Activated CD4-positive, alpha-beta T cell treated with anti-CD3 and anti-CD28 coated beads, Interleukin-2, amount 50 U/mL, for 16 hours (primary cell): ENCODE results near the gene TAF1A.
"Not testable (repeated sequence)": the region's sequence is repeated elsewhere in the genome, so short reads cannot be mapped to it uniquely, and the experiment has no call there.

Experiments
- DNase-seq: peaks from one replicate; pipeline ENCODE4 v3.0.0-alpha.2; 2020

The TAF1A gene

GRCh38 chr1:222589462-222590302 lies at the start of gene TAF1A:
TAF1A (minus strand) TSS chr1:222589933.
- peak; percentile 88 for DNase-seq

GRCh38 chr1:222634180-222635013 lies 44.7 kb upstream of the TAF1A start:
- peak; percentile 83 for DNase-seq

- DNase-seq, result no peak
Observed at GRCh38 chr1:222632749-222633148, 43.0 kb upstream of the TAF1A start.

GRCh38 chr1:222631611-222632208 lies 42.0 kb upstream of the TAF1A start:
- DNase-seq, result no peak

GRCh38 chr1:222629921-222630535 lies 40.3 kb upstream of the TAF1A start:
- no peak for DNase-seq

GRCh38 chr1:222627232-222627631 lies 37.5 kb upstream of the TAF1A start:
- no peak for DNase-seq

GRCh38 chr1:222624214-222624613 lies 34.5 kb upstream of the TAF1A start:
- no peak for DNase-seq

- DNase-seq, result no peak
Observed at GRCh38 chr1:222623458-222623857, 33.7 kb upstream of the TAF1A start.

GRCh38 chr1:222622765-222623164 lies 33.0 kb upstream of the TAF1A start:
- DNase-seq, result no peak

GRCh38 chr1:222620566-222620965 lies 30.8 kb upstream of the TAF1A start:
- no peak for DNase-seq

GRCh38 chr1:222618880-222619596 lies 29.3 kb upstream of the TAF1A start:
- DNase-seq, result no peak

GRCh38 chr1:222618001-222618879 lies 28.5 kb upstream of the TAF1A start, which contains the start of gene MIA3:
MIA3 (plus strand) TSS chr1:222618097; CDS start chr1:222618111, 14 bp downstream.
- DNase-seq, result peak; percentile 23

GRCh38 chr1:222617367-222617951 lies 27.7 kb upstream of the TAF1A start:
- peak; percentile 94 for DNase-seq

- no peak for DNase-seq
Observed at GRCh38 chr1:222616525-222616924, 26.8 kb upstream of the TAF1A start.

- DNase-seq, result no peak
Observed at GRCh38 chr1:222613627-222614026, 23.9 kb upstream of the TAF1A start.

- DNase-seq, result no peak
Observed at GRCh38 chr1:222610728-222611127, 21.0 kb upstream of the TAF1A start.

- DNase-seq, result not testable (repeated sequence)
Observed at GRCh38 chr1:222609111-222609510, 19.4 kb upstream of the TAF1A start.

- no peak for DNase-seq
Observed at GRCh38 chr1:222606757-222607156, 17.0 kb upstream of the TAF1A start.

GRCh38 chr1:222601257-222601656 lies 11.5 kb upstream of the TAF1A start:
- DNase-seq, result no peak

GRCh38 chr1:222600281-222600680 lies 10.5 kb upstream of the TAF1A start:
- no peak for DNase-seq

GRCh38 chr1:222596696-222597095 lies 7.0 kb upstream of the TAF1A start:
- DNase-seq, result no peak
